ENCODE measurements around the gene ARFGEF2.
"Not testable (repeated sequence)": the region's sequence is repeated elsewhere in the genome, so short reads cannot be mapped to it uniquely, and the experiment has no call there.

The ARFGEF2 gene

DNA sequence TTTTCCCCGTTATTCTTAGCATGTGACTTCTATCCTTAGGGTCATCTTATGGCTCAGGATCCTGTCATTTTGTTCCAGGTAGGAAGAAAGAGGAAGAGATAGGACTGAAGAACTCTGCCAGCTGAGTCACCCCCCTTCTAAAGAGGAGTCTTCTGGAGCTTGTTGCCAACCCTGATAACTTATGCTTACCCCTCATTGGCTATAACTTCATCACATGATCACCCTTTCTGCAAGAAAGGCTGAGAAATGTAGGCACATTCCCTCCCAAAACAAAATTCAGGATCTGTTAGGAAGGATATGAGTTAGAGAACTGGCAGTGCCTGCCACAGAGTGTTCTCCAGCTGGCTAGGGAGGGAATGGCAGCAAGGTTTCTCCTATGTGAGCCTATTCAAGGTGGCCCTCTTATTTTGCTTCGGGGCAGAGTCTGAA is 35.6 kb downstream of the ARFGEF2 start:
- DNase-seq: no peak

GRCh38 chr20:48957533-48957932 is 36.0 kb downstream of the ARFGEF2 start:
- no peak for DNase-seq

- no peak for DNase-seq
Measured at GRCh38 chr20:48958743-48959142, 37.2 kb downstream of the ARFGEF2 start.

GRCh38 chr20:48959899-48960550 is 38.5 kb downstream of the ARFGEF2 start:
- no peak for DNase-seq

DNA sequence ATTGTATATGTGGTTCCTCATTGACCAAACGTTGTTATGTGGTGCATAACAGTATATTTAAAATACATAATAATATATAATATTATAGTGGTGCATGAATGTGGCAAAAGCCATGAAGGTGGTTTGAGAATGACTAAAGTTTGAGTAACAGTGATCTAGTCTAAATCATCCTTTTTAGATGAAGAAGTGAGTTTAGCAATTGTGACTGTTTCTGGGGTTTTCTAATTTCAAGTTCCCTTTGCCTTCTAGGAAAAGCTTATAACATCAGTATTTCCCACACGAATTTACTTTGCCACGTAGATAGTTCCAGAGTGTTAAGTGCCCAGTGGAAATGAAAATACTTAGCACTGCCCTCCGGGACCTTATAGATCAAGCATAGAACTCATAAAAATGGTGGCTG is 40.9 kb downstream of the ARFGEF2 start:
- DNase-seq: no peak

GRCh38 chr20:48962976-48963771 is 41.7 kb downstream of the ARFGEF2 start:
- DNase-seq: no peak

GRCh38 chr20:48965189-48965910 is 43.8 kb downstream of the ARFGEF2 start:
- DNase-seq: no peak

- no peak for DNase-seq
Measured at GRCh38 chr20:48970681-48971365, 49.3 kb downstream of the ARFGEF2 start.

DNA sequence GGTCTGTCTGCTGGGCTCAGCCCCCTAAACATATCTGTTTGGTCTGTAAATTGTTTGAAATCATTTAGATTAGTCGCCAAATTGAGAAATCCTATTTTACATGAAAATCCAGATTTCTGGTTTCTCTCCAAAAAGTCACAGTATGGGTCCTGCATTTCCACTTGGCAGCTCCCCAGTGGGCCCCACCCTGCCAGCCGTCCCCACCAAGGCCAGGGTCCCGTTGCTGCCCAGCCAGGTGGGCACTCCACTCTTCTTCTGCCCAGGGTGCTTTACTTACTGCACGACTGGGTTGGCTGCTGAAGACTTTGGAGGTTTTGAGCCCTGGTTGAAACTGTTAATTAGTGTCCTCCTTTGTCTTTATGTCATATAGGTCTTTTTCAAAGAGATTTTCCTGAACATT is 50.4 kb downstream of the ARFGEF2 start:
- no peak for DNase-seq

- no peak for DNase-seq
Measured at GRCh38 chr20:48972816-48973215, 51.3 kb downstream of the ARFGEF2 start.

DNA sequence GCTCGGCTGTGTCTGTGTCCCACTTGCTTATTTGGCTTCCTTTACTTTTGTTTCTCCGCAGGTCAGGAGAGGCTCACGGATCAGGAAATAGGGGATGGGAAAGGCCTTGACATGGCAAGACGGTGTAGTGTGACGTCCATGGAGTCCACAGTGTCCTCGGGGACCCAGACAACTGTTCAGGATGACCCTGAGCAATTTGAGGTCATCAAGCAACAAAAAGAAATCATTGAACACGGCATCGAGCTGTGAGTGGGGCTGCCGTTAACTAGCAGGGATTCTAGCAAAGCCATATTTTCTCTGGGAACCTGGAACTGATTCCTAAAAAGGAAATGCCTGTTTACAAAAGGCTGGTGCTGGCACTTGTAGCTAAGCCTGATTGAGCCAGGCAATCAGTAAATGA is 54.4 kb downstream of the ARFGEF2 start:
- no peak for DNase-seq

DNA sequence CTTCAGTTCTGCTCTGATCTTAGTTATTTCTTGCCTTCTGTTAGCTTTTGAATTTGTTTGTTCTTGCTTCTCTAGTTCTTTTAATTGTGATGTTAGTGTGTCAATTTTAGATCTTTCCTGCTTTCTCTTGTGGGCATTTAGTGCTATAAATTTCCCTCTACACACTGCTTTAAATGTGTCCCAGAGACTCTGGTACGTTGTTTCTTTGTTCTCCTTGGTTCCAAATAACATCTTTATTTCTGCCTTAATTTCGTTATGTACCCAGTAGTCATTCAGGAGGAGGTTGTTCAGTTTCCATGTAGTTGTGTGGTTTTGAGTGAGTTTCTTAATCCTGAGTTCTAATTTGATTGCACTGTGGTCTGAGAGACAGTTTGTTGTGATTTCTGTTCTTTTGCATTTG is 58.5 kb downstream of the ARFGEF2 start:
- DNase-seq: not testable (repeated sequence)

DNA sequence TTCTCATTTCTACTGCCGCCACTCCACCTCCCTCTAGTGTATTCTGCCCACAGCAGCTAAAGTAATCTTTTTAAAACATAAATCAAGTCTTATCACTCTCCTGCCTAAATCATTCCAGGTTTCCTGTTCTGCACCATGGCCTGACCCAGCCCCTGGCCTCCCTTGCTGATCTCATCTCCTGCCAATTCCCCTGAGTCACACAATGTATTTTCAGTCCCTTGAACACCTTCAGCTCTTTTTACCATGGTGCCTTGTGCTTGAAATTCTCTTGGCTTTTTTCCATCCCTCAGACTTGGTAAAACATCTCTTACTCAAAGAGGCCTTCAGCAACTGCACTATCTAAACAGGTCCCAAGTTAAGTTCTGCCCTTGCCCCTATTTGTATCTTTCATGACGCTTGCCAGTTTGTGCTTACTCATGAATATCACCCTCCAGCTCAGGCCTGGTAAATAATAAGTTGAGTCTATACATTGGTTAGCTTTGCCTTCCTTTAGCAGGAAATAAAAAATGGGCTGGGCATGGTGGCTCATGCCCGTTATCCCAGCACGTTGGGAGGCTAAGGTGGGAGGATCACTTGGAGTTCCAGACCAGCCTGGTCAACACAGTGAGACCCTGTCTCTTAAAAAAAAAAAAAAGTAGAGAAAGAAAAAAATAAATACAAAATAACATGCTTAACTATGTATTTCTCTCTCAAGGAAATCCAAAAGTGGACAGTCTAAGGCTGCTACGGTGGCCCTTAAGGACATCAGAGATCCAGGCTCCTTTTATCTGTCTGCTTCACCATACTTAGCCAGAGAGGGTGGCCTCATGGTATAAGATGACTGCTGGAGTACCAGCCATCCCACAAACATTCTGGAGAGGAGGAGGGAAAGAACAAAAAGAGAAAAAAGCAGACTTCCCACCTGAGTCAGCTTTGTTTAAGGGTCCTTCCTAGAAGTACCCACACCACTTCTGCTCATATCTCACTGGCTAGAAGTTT is 62.2 kb downstream of the ARFGEF2 start:
- DNase-seq: no peak

GRCh38 chr20:48984575-48985219 is 63.2 kb downstream of the ARFGEF2 start:
- no peak for DNase-seq

GRCh38 chr20:48986899-48987298 is 65.4 kb downstream of the ARFGEF2 start:
- DNase-seq: no peak

DNA sequence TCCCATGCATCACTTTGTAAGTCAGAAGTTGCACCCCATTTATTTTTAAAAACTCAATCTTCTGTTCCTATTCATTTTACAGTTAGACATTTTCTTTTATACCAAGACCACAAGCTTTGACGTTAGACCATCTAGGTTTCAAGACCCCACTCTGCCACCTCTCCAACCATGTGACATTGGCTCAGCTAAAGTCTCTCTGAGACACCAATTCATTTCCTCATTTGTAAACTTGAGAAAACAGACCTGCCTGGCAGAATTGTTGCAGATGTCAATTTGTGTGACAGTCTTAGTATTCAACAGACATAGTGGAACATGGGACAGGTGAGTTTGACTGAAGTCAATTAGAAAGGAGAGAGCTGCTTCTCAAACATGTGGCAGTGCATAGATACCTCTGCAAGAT is 69.0 kb downstream of the ARFGEF2 start:
- DNase-seq: no peak

DNA sequence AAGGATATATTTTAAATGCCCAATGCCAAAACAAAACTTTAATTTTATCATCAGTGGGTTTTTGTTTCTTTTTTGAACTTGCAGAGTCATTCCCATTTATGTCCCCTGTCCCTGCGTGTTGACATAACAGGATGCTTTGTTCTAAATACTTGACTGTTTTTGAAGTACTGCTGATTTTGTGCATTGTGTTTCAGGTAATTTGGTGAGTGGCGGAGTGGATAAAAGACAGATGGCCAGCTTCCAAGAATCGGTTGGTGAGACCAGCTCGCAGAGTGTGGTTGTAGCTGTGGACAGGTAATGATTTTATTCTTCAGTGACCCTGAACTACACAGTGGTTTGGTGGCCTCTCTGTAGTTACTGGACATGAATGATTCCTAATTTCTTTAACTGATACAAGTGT is 74.1 kb downstream of the ARFGEF2 start:
- DNase-seq: peak; percentile 92

GRCh38 chr20:48999890-49000870 is 78.7 kb downstream of the ARFGEF2 start:
- no peak for DNase-seq

DNA sequence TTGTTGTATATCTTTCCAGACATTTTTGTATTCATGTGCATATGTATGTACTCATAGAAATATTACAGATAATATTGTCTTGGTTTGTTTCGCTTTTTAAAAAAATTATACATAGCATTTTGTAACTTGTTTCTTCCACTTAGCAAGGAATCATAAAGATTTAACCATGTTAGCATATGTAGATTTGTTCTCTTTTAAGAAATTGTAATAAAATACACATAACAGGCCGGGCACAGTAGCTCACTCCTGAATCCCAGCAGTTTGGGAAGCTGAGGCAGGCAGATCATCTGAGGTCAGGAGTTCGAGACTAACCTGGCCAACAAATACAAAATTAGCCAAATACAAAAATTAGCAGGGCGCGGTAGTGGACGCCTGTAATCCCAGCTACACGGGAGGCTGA is 80.2 kb downstream of the ARFGEF2 start:
- no peak for DNase-seq

GRCh38 chr20:49006446-49006980 is 85.0 kb downstream of the ARFGEF2 start:
- no peak for DNase-seq
